ENCODE measurements around the gene PEPD. TPM values are rescaled to one million over a fixed set of nuclear protein-coding genes. Genes with fewer than 3 reads are reported as not detected.

The PEPD gene
- total and polyA plus RNA-seq, 2 of the 4 experiments (the other 2 are of a cell fraction) = 36.7 to 88.4 TPM

GRCh38 chr19:33488826-33489225 is 32.8 kb downstream of the PEPD start:
- ATAC-seq (ENCODE audit: low read depth) = no peak
- Histone ChIP-seq H4K20me1 (ENCODE audit: insufficient read depth, low read length) (no peaks in the 10 kb centered on the region), H2AK5ac (ENCODE audit: low read depth, low read length) (no peak overlapping the region), H3K27ac (ENCODE audit: insufficient read depth, low read length) (no peak overlapping the region), H3K18ac (ENCODE audit: low read depth, low read length) (no peak overlapping the region), H2BK120ac (ENCODE audit: low read depth, low read length) (no peak overlapping the region), H3K36me3 (ENCODE audit: control insufficient read depth, insufficient read depth, low read length) (0 out of 2 replicates have a peak, but pooled peaks cover 3% of the 10 kb centered on the region), H3K4me3 (ENCODE audit: insufficient read depth, low read depth, low read length) (no peak overlapping the region), H2AFZ (replicated peaks; ENCODE audit: low read length, poor library complexity) (no peak overlapping the region), H3K79me1 (ENCODE audit: low read depth in 1 of 2, low read length in 2 of 2) (no peaks in the 10 kb centered on the region), H2AK9ac (replicated peaks; ENCODE audit: low read depth, low read length, poor library complexity) (no peak overlapping the region), H3K9me1 (ENCODE audit: insufficient read depth, low read length) (peaks cover 4% of the 10 kb centered on the region), H2BK15ac (ENCODE audit: low read depth, low read length) (no peak overlapping the region), H3K4me1 (ENCODE audit: control insufficient read depth, insufficient read depth, low read length) (no peaks in the 10 kb centered on the region), H3K56ac (ENCODE audit: extremely low read depth, insufficient read depth, low read length) (no peak overlapping the region), H3K4ac (ENCODE audit: low read depth, low read length) (no peak overlapping the region), H3K14ac (replicated peaks; ENCODE audit: low read depth, low read length) (no peak overlapping the region), H3K9me3 (ENCODE audit: control insufficient read depth, insufficient read depth, low read length) (0 out of 2 replicates have a peak, but pooled peaks cover under 1% of the 10 kb centered on the region), H2BK5ac (ENCODE audit: low read depth, low read length, poor library complexity, severe bottlenecking) (no peak overlapping the region), H4K8ac (ENCODE audit: low read depth in 2 of 2, low read length in 2 of 2) (no peak overlapping the region), H3K27me3 (ENCODE audit: control insufficient read depth, insufficient read depth, low read length) (no peaks in the 10 kb centered on the region), H3K4me2 (ENCODE audit: low read depth, low read length) (no peak overlapping the region), H3K23ac (ENCODE audit: low read depth, low read length) (no peak overlapping the region), H4K5ac (ENCODE audit: low read depth, low read length) (no peak overlapping the region), H4K91ac (ENCODE audit: insufficient read depth, low read depth, low read length) (no peak overlapping the region), H2BK20ac (ENCODE audit: low read depth, low read length) (no peak overlapping the region), H3K9ac (ENCODE audit: low read depth, low read length) (no peak overlapping the region)
- ChIA-PET POLR2A (ENCODE audit: unreplicated experiment) (no interaction called here), CTCF (no interaction called here)
- intact Hi-C loops (cut with micrococcal nuclease) (no loop called here), dilution Hi-C loops (cut with HindIII; ENCODE audit: low sequenced_read_pairs, unreplicated experiment) (no loop called here), in situ Hi-C loops (cut with MboI; ENCODE audit: low sequenced_read_pairs) (no loop called here)
- TF ChIP-seq RFX5 (IDR thresholded peaks at IDR 0.05; ENCODE audit: low read depth, low read length) (no peak), CEBPB (IDR thresholded peaks at IDR 0.05; ENCODE audit: low read depth, low read length) (no peak), RAD21 (IDR thresholded peaks at IDR 0.05; ENCODE audit: low read length) (no peak), NFE2L2 (IDR thresholded peaks at IDR 0.05; ENCODE audit: low read depth, low read length) (no peak), SMC3 (IDR thresholded peaks at IDR 0.05; ENCODE audit: low read depth, low read length) (no peak), USF2 (IDR thresholded peaks at IDR 0.05; ENCODE audit: low read depth, low read length) (no peak), MAFK (IDR thresholded peaks at IDR 0.05; ENCODE audit: low read depth, low read length) (no peak), MXI1 (IDR thresholded peaks at IDR 0.05; ENCODE audit: borderline replicate concordance, low read depth, low read length) (no peak), POLR2A (IDR thresholded peaks at IDR 0.05; ENCODE audit: low read depth, low read length) (no peak), FOS (IDR thresholded peaks at IDR 0.05; ENCODE audit: low read depth, low read length) (no peak), MAZ (IDR thresholded peaks at IDR 0.05; ENCODE audit: borderline replicate concordance, low read depth, low read length) (no peak), CTCF (conservative IDR thresholded peaks at IDR 0.05; ENCODE audit: low read depth, low read length) (no peak), BHLHE40 (IDR thresholded peaks at IDR 0.05; ENCODE audit: low read depth, low read length) (no peak), CHD1 (IDR thresholded peaks at IDR 0.05; ENCODE audit: low read depth, low read length) (no peak)
- TF ChIP-seq, protein P1, sequence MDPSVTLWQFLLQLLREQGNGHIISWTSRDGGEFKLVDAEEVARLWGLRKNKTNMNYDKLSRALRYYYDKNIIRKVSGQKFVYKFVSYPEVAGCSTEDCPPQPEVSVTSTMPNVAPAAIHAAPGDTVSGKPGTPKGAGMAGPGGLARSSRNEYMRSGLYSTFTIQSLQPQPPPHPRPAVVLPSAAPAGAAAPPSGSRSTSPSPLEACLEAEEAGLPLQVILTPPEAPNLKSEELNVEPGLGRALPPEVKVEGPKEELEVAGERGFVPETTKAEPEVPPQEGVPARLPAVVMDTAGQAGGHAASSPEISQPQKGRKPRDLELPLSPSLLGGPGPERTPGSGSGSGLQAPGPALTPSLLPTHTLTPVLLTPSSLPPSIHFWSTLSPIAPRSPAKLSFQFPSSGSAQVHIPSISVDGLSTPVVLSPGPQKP (IDR thresholded peaks at IDR 0.05; ENCODE audit: borderline replicate concordance, low read depth, low read length) = no peak
- no TSS peak for BruUV-seq (replicated peaks)
- 96% methylated on average over 4 of the region's 8 CpGs; no CpG with 5 or more reads in 1 of the 2 experiments for WGBS, 2 experiments (ENCODE audit: extremely low coverage in 2 of 2, insufficient read length in 1 of 2)
- DNase-seq = no peak
